ENCODE results near the gene INPP4B.

INPP4B gene

GRCh38 chr4:142817442-142817841 lies 28.7 kb downstream of the INPP4B start:
- H3K4me3 ChIP-seq (IDR thresholded peaks at IDR 0.05; ENCODE audit: insufficient read depth, low read depth, low read length) = no peak overlapping the region
- no peak overlapping the region for H3K9ac ChIP-seq
- TF ChIP-seq CTCF (conservative IDR thresholded peaks at IDR 0.05; ENCODE audit: low read depth, low read length) = no peak
- no peaks in the 10 kb centered on the region for H3K27me3 ChIP-seq (ENCODE audit: insufficient read depth, low read depth)
- no peak overlapping the region for H3K4me2 ChIP-seq
- H3K36me3 ChIP-seq (ENCODE audit: insufficient read depth) = no peaks in the 10 kb centered on the region
- no peaks in the 10 kb centered on the region for H3K79me2 ChIP-seq (ENCODE audit: insufficient read depth, low read depth)
- no peak overlapping the region for H2AFZ ChIP-seq (ENCODE audit: low read depth)
- no peak overlapping the region for H3K27ac ChIP-seq
- H4K20me1 ChIP-seq (ENCODE audit: insufficient read depth) = no peaks in the 10 kb centered on the region
- H3K4me1 ChIP-seq (ENCODE audit: low read depth, poor library complexity, severe bottlenecking) = peaks cover 10% of the 10 kb centered on the region

- no peak overlapping the region for H3K27ac ChIP-seq
- no peak overlapping the region for H3K4me2 ChIP-seq
- peaks cover 10% of the 10 kb centered on the region for H3K4me1 ChIP-seq (ENCODE audit: low read depth, poor library complexity, severe bottlenecking)
These were observed 30.3 kb downstream of the INPP4B start for GRCh38 chr4:142815834-142816233.

GRCh38 chr4:142813388-142813787 lies 32.7 kb downstream of the INPP4B start:
- no peak overlapping the region for H3K4me2 ChIP-seq
- no peaks in the 10 kb centered on the region for H4K20me1 ChIP-seq (ENCODE audit: insufficient read depth)
- no peak for TF ChIP-seq CTCF (conservative IDR thresholded peaks at IDR 0.05; ENCODE audit: low read depth, low read length)
- H3K9ac ChIP-seq = no peak overlapping the region
- no peak overlapping the region for H2AFZ ChIP-seq (ENCODE audit: low read depth)
- H3K4me3 ChIP-seq (IDR thresholded peaks at IDR 0.05; ENCODE audit: insufficient read depth, low read depth, low read length) = no peak overlapping the region
- H3K79me2 ChIP-seq (ENCODE audit: insufficient read depth, low read depth) = no peaks in the 10 kb centered on the region
- H3K4me1 ChIP-seq (ENCODE audit: low read depth, poor library complexity, severe bottlenecking) = peaks cover 10% of the 10 kb centered on the region
- H3K27me3 ChIP-seq (ENCODE audit: insufficient read depth, low read depth) = no peaks in the 10 kb centered on the region
- no peaks in the 10 kb centered on the region for H3K36me3 ChIP-seq (ENCODE audit: insufficient read depth)
- H3K27ac ChIP-seq = no peak overlapping the region

More at GRCh38 chr4:142815834-142816233, 30.3 kb downstream of the INPP4B start:
- H3K79me2 ChIP-seq (ENCODE audit: insufficient read depth, low read depth) = no peaks in the 10 kb centered on the region
- no peaks in the 10 kb centered on the region for H3K27me3 ChIP-seq (ENCODE audit: insufficient read depth, low read depth)
- no peak overlapping the region for H3K4me3 ChIP-seq (IDR thresholded peaks at IDR 0.05; ENCODE audit: insufficient read depth, low read depth, low read length)
- H4K20me1 ChIP-seq (ENCODE audit: insufficient read depth) = no peaks in the 10 kb centered on the region
- no peak for TF ChIP-seq CTCF (conservative IDR thresholded peaks at IDR 0.05; ENCODE audit: low read depth, low read length)
- H2AFZ ChIP-seq (ENCODE audit: low read depth) = no peak overlapping the region
- no peaks in the 10 kb centered on the region for H3K36me3 ChIP-seq (ENCODE audit: insufficient read depth)
- no peak overlapping the region for H3K9ac ChIP-seq

GRCh38 chr4:142812091-142812490 lies 34.0 kb downstream of the INPP4B start:
- no peaks in the 10 kb centered on the region for H3K27me3 ChIP-seq (ENCODE audit: insufficient read depth, low read depth)
- no peak overlapping the region for H3K4me3 ChIP-seq (IDR thresholded peaks at IDR 0.05; ENCODE audit: insufficient read depth, low read depth, low read length)

More at GRCh38 chr4:142812091-142812490, 34.0 kb downstream of the INPP4B start:
- TF ChIP-seq CTCF (conservative IDR thresholded peaks at IDR 0.05; ENCODE audit: low read depth, low read length) = no peak
- H3K4me2 ChIP-seq = no peak overlapping the region
- H3K4me1 ChIP-seq (ENCODE audit: low read depth, poor library complexity, severe bottlenecking) = peaks cover 2% of the 10 kb centered on the region
- no peaks in the 10 kb centered on the region for H4K20me1 ChIP-seq (ENCODE audit: insufficient read depth)
- no peaks in the 10 kb centered on the region for H3K79me2 ChIP-seq (ENCODE audit: insufficient read depth, low read depth)
- no peak overlapping the region for H3K27ac ChIP-seq
- no peaks in the 10 kb centered on the region for H3K36me3 ChIP-seq (ENCODE audit: insufficient read depth)
- no peak overlapping the region for H3K9ac ChIP-seq
- H2AFZ ChIP-seq (ENCODE audit: low read depth) = no peak overlapping the region

Measured in KMS-11 (cell line).